ENCODE data around the gene MTMR3.
"Not testable (repeated sequence)": the region's sequence is repeated elsewhere in the genome, so short reads cannot be mapped to it uniquely, and the experiment has no call there.

MTMR3 gene

GRCh38 chr22:30031328-30031727, 148.4 kb downstream of the MTMR3 start:
- DNase-seq, result no peak

- DNase-seq, result no peak
These were observed 148.9 kb downstream of the MTMR3 start for GRCh38 chr22:30031764-30032455.

- DNase-seq, result no peak
These were observed 150.2 kb downstream of the MTMR3 start for GRCh38 chr22:30033137-30033536.

- DNase-seq, result no peak
These were observed 150.9 kb downstream of the MTMR3 start for GRCh38 chr22:30033901-30034300.

- DNase-seq, result no peak
These were observed 153.7 kb downstream of the MTMR3 start for GRCh38 chr22:30036656-30037055.

- DNase-seq, result no peak
These were observed 155.2 kb downstream of the MTMR3 start for GRCh38 chr22:30038219-30038618.

- DNase-seq, result no peak
These were observed 157.7 kb downstream of the MTMR3 start for GRCh38 chr22:30040499-30041260.

- DNase-seq, result no peak
These were observed 158.5 kb downstream of the MTMR3 start for GRCh38 chr22:30041475-30041874.

GRCh38 chr22:30041881-30042280, 158.9 kb downstream of the MTMR3 start:
- DNase-seq, result no peak

GRCh38 chr22:30043161-30043560, 160.2 kb downstream of the MTMR3 start:
- DNase-seq, result no peak

- DNase-seq, result no peak
These were observed 161.4 kb downstream of the MTMR3 start for GRCh38 chr22:30044369-30044768.

GRCh38 chr22:30044881-30045493, 162.0 kb downstream of the MTMR3 start:
- DNase-seq, result no peak

- DNase-seq, result no peak
These were observed 162.5 kb downstream of the MTMR3 start for GRCh38 chr22:30045494-30045887.

- no peak for DNase-seq
These were observed 163.1 kb downstream of the MTMR3 start for GRCh38 chr22:30045901-30046715.

GRCh38 chr22:30046716-30047363, 163.9 kb downstream of the MTMR3 start:
- no peak for DNase-seq

GRCh38 chr22:30047364-30047738, 164.4 kb downstream of the MTMR3 start:
- DNase-seq, result no peak

GRCh38 chr22:30048681-30049080, 165.7 kb downstream of the MTMR3 start:
- DNase-seq, result no peak

GRCh38 chr22:30054067-30054763, 171.2 kb downstream of the MTMR3 start:
- DNase-seq, result no peak

- no peak for DNase-seq
These were observed 171.7 kb downstream of the MTMR3 start for GRCh38 chr22:30054764-30055069.

GRCh38 chr22:30056015-30056414, 173.0 kb downstream of the MTMR3 start:
- DNase-seq, result no peak

GRCh38 chr22:30057375-30057774, 174.4 kb downstream of the MTMR3 start:
- DNase-seq, result no peak

GRCh38 chr22:30059346-30060020, 176.5 kb downstream of the MTMR3 start:
- DNase-seq, result not testable (repeated sequence)

Data from stimulated activated CD4-positive, alpha-beta T cell treated with anti-CD3 and anti-CD28 coated beads, Interleukin-12 subunit alpha, Interleukin-12 subunit beta, amount 100 ng/mL, for 4 hours (primary cell).